Peyer's patch (tissue), 4 donors: ENCODE measurements around the gene IL17REL. TPM values are rescaled to one million over a fixed set of nuclear protein-coding genes. Genes with fewer than 3 reads are reported as not detected.
A peak's percentile ranks its signal among the peaks of the same experiment; 100 is the strongest.

Experiments
- DNase-seq, 3 donors: peaks; one replicate each; pipeline ENCODE4 v3.0.0-alpha.2; 2017 to 2019
- H3K27ac ChIP-seq, 4 donors: fragments of 200-600 bp; sonication (generic); one replicate each; pipeline ENCODE4 v1.5.1; 2016 to 2019
- H3K27me3 ChIP-seq, 2 donors: fragments of 200-600 bp; sonication (generic); one replicate each; pipeline ENCODE4 v1.5.1; 2019
- H3K36me3 ChIP-seq, 3 donors: fragments of 200-600 bp; sonication (generic); one replicate each; pipeline ENCODE4 v1.5.1; 2016 to 2019
- H3K4me1 ChIP-seq, 4 donors: fragments of 200-600 bp; sonication (generic); one replicate each; pipeline ENCODE4 v1.5.1; 2016 to 2019
- H3K4me3 ChIP-seq, 4 donors: fragments of 200-600 bp; sonication (generic); 1 replicate in 3 of 4; 2 replicates in 1 of 4; pipeline ENCODE4 v1.5.1; 2016 to 2019; ENCODE audit warnings: mild to moderate bottlenecking in 1 of 4
- H3K9me3 ChIP-seq, 4 donors: fragments of 200-600 bp; sonication (generic); one replicate each; pipeline ENCODE4 v1.5.1; 2016 to 2019; ENCODE audit warnings: mild to moderate bottlenecking in 1 of 4
- POLR2A ChIP-seq, 2 donors: fragments of 450-650 bp; IDR thresholded peaks; one replicate each; pipeline ENCODE4 v1.5.1; 2017; ENCODE audit warnings: antibody characterized with exemption in 2 of 2, mild to moderate bottlenecking in 2 of 2, moderate library complexity in 2 of 2
- total RNA-seq, 4 donors: library from RNA; depleted of rRNA; stranded (reverse); fragments of >200 nt; gene quantifications; one replicate each; pipeline ENCODE4 v1.1.0, GENCODE V29; 2016
- TF ChIP-seq, protein P1 (sequence below), 6 experiments: fragments of 450-650 bp in 4 of 6; fragments of 200-600 bp in 2 of 6; sonication (generic) in 1 of 6; IDR thresholded peaks; one replicate each; pipeline ENCODE4 v1.5.1; 2017 to 2019; ENCODE audit warnings: antibody characterized with exemption in 6 of 6, mild to moderate bottlenecking in 3 of 6, moderate library complexity in 1 of 6

The IL17REL gene
- total RNA-seq, 4 donors from 2014 or later: 1.1 to 2.3 (median 1.2) TPM; not detected in 1

GRCh38 chr22:49996518-49997250, 15.9 kb downstream of the IL17REL start:
- H3K9me3 ChIP-seq: peaks cover 0 to under 1% (median 0%) of the 10 kb centered on the region in 4 donors
- no peak for DNase-seq
- no peaks in the 10 kb centered on the region for H3K36me3 ChIP-seq
- no peak for TF ChIP-seq POLR2A (IDR thresholded peaks at IDR 0.05)
- TF ChIP-seq, protein P1, sequence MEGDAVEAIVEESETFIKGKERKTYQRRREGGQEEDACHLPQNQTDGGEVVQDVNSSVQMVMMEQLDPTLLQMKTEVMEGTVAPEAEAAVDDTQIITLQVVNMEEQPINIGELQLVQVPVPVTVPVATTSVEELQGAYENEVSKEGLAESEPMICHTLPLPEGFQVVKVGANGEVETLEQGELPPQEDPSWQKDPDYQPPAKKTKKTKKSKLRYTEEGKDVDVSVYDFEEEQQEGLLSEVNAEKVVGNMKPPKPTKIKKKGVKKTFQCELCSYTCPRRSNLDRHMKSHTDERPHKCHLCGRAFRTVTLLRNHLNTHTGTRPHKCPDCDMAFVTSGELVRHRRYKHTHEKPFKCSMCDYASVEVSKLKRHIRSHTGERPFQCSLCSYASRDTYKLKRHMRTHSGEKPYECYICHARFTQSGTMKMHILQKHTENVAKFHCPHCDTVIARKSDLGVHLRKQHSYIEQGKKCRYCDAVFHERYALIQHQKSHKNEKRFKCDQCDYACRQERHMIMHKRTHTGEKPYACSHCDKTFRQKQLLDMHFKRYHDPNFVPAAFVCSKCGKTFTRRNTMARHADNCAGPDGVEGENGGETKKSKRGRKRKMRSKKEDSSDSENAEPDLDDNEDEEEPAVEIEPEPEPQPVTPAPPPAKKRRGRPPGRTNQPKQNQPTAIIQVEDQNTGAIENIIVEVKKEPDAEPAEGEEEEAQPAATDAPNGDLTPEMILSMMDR (IDR thresholded peaks at IDR 0.05): no peak
- H3K4me3 ChIP-seq: peak overlapping the region in 2 of 4 donors; percentile 23 to 24
- peaks cover 0 to 30% (median 8%) of the 10 kb centered on the region in 4 donors for H3K4me1 ChIP-seq
- peak overlapping the region in 3 of 4 donors; percentile 59 to 90 (median 84) for H3K27ac ChIP-seq
- H3K27me3 ChIP-seq: no peaks in the 10 kb centered on the region

DNA sequence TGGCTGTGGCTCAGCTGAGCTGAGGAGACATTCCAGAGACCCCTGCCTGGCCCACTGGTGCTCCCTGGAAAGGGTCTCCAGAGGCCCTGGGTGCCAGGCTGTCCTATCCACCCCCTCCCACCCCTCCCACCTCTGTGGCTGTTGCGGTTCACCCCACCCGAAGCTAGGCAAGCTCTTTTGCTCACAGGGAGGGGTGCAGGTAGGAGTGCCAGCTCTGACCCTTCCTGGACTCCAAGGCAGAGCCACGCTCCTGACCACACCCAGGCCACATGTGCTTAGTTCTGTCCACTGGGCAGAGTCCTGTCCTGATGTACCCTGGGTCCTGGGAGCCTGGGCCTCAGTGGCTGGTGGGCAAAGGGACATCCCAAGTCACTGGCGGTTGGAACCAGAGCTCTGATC, 16.4 kb downstream of the IL17REL start:
- Histone ChIP-seq H3K27me3 (no peaks in the 10 kb centered on the region), H3K27ac (peak overlapping the region in 3 of 4 donors; percentile 59 to 90 (median 84)), H3K36me3 (no peaks in the 10 kb centered on the region), H3K4me1 (peaks cover 0 to 30% (median 8%) of the 10 kb centered on the region in 4 donors), H3K9me3 (peaks cover 0 to 6% (median 0%) of the 10 kb centered on the region in 4 donors), H3K4me3 (no peak overlapping the region)
- DNase-seq: peak in 2 of 3 donors; percentile 82 to 85
- peak in 1 of 2 donors; percentile 51 for TF ChIP-seq POLR2A (IDR thresholded peaks at IDR 0.05)
- TF ChIP-seq, protein P1 (IDR thresholded peaks at IDR 0.05): no peak

GRCh38 chr22:49995361-49996118, 17.0 kb downstream of the IL17REL start:
- H3K27me3 ChIP-seq: no peaks in the 10 kb centered on the region
- peaks cover 0 to 30% (median 8%) of the 10 kb centered on the region in 4 donors for H3K4me1 ChIP-seq
- no peak for TF ChIP-seq POLR2A (IDR thresholded peaks at IDR 0.05)
- TF ChIP-seq, protein P1 (IDR thresholded peaks at IDR 0.05): peak in 1 of 6 experiments; percentile 15
- DNase-seq: peak in 2 of 3 donors; percentile 43 to 52
- peaks cover 0 to 11% (median 0%) of the 10 kb centered on the region in 4 donors for H3K9me3 ChIP-seq
- no peaks in the 10 kb centered on the region for H3K36me3 ChIP-seq
- no peak overlapping the region for H3K4me3 ChIP-seq
- peak overlapping the region in 3 of 4 donors; percentile 43 to 90 (median 84) for H3K27ac ChIP-seq

DNA sequence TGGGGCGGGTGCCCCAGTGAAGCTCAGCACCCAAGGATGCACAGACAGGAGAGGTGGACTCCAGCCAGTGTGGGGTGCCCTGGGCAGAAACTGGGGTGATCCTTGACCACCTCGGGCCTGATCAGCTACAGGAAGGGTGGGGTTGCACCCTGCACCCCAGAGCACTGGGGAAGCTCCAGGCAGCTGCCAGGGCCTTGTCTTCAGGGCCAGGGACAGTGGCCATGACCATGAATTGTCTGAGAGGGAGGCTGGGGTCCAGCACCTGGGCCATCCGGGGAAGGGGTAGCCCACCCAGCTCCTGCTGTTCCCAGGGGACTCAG, 17.6 kb downstream of the IL17REL start:
- no peaks in the 10 kb centered on the region for H3K36me3 ChIP-seq
- peak overlapping the region in 2 of 4 donors; percentile 84 to 90 for H3K27ac ChIP-seq
- peak in 1 of 2 donors; percentile 40 for TF ChIP-seq POLR2A (IDR thresholded peaks at IDR 0.05)
- TF ChIP-seq, protein P1 (IDR thresholded peaks at IDR 0.05): no peak
- H3K27me3 ChIP-seq: no peaks in the 10 kb centered on the region
- no peak overlapping the region for H3K4me3 ChIP-seq
- peaks cover 0 to 11% (median 2%) of the 10 kb centered on the region in 4 donors for H3K9me3 ChIP-seq
- peaks cover 0 to 30% (median 8%) of the 10 kb centered on the region in 4 donors for H3K4me1 ChIP-seq
- DNase-seq: peak in 2 of 3 donors; percentile 55 to 60

DNA sequence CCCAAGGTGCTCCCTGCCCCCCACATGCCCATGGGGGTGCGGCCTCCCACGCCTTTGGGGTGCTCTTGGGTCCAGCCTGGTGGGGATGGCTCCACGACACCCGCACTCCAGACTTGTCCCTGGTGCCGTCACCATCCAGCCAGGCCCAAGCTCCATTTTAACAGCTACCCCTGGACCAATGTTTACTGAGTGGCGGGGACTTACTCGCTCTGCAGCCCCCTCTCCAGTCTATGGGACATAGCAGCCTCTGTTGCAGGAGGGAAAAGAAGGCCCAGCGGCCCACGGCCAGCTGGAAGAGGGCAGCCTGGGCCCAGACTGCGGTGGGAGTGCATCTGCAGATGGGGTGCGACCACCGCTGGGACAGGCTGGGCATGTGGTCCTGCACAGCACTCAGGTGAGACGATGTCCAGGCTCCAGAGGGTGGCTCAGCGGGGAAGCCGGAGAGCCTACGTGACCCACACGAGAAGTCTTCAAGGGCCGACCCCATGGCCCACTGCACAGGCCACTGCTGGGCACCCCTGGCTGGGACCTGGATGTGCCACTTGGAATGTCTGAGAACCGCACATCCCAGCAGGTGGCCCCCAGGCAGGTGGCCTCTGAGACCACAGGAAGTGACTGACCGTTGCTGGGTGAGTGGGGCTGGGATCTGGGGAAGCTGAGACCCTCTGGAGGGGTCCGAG, 18.1 kb downstream of the IL17REL start:
- H3K9me3 ChIP-seq: peaks cover 0 to 11% (median 3%) of the 10 kb centered on the region in 4 donors
- peak in 1 of 3 donors; percentile 42 for DNase-seq
- TF ChIP-seq POLR2A (IDR thresholded peaks at IDR 0.05): no peak
- TF ChIP-seq, protein P1 (IDR thresholded peaks at IDR 0.05): no peak
- H3K36me3 ChIP-seq: no peaks in the 10 kb centered on the region
- no peak overlapping the region for H3K27ac ChIP-seq
- no peaks in the 10 kb centered on the region for H3K27me3 ChIP-seq
- no peak overlapping the region for H3K4me3 ChIP-seq
- peaks cover 0 to 27% (median 8%) of the 10 kb centered on the region in 4 donors for H3K4me1 ChIP-seq
